ENCODE results near the gene CASR.

DNA sequence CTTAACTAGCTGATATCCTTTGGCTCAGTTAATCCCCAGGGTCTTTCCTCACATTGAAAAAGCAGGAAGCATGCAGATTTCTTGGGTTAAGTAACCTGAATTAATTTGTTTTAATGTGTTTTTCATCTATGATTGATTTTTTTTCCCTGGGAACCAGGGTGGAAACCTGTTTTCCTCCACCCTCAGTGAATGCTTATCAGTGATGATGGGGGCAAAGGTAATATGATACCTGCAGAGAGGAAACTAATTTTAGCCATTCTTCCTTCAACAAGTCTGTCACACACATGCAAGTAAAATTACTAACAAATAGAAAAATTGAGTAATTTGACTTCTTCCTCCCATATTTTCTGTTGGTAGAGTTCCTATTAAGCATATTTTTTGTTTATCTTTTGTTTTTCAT, 5.9 kb downstream of the CASR start:
- TF ChIP-seq, protein P1, sequence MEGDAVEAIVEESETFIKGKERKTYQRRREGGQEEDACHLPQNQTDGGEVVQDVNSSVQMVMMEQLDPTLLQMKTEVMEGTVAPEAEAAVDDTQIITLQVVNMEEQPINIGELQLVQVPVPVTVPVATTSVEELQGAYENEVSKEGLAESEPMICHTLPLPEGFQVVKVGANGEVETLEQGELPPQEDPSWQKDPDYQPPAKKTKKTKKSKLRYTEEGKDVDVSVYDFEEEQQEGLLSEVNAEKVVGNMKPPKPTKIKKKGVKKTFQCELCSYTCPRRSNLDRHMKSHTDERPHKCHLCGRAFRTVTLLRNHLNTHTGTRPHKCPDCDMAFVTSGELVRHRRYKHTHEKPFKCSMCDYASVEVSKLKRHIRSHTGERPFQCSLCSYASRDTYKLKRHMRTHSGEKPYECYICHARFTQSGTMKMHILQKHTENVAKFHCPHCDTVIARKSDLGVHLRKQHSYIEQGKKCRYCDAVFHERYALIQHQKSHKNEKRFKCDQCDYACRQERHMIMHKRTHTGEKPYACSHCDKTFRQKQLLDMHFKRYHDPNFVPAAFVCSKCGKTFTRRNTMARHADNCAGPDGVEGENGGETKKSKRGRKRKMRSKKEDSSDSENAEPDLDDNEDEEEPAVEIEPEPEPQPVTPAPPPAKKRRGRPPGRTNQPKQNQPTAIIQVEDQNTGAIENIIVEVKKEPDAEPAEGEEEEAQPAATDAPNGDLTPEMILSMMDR (conservative IDR thresholded peaks at IDR 0.05; ENCODE audit: low read depth, low read length): no peak
- TF ChIP-seq EZH2 (IDR thresholded peaks at IDR 0.05; ENCODE audit: borderline replicate concordance, low read depth, low read length, poor library complexity, severe bottlenecking): no peak

All from A673 (cell line).